Measurements from ENCODE around the gene ZSWIM1. TPM values are rescaled to one million over a fixed set of nuclear protein-coding genes. Genes with fewer than 3 reads are reported as not detected.

ZSWIM1 gene
- total and polyA plus RNA-seq, 2 of the 13 experiments (the other 11 are each of a cell fraction or from before 2014, with no cell fraction given), result 9.5 to 11.7 TPM

DNA sequence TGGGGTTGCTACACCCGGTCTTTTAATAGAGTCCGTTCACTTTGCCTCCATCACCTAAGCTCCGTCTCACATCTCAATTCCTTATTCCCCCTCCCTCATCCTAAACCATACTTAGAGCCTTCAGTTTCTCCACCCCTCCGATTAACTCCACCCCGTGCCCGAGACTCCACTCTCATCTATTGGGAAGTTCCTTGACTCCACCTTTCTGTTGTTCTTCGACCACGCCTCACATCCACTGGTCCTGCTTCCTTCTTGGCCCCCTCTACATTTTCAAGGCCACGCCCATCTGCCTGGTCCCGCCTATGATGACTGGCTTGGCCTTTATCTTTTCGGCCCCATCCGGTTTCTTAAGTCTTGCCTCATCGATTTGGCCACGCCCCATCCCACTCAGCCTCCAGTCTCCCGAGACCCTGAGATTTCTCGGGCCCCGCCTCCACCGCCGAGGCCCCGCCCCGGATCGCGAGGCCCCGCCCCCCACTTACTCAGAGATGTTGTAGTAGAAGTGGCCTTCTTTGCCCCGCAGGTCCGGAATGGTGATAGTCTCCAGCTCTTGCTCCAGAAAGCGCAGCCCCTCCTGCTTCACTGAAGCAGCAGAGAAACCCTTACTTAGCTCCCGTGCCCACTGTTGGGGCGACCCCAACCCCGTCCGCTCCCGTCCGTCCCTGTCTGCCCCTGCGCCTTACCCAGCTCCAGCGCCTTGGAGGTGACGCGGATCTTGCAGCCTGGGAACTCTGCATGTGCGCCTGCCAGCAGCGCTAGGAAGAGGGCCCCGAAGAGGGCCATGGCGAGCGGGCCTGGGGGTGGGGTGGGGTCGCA is 29.9 kb downstream of the ZSWIM1 start (continued):
- TF ChIP-seq CBX5 (CRISPR knock-in tag; IDR thresholded peaks at IDR 0.05; ENCODE audit: borderline replicate concordance) (no peak), ZSCAN25 (CRISPR knock-in tag; IDR thresholded peaks at IDR 0.05) (no peak), RNF2 (conservative IDR thresholded peaks at IDR 0.05; ENCODE audit: low read depth) (no peak), ZNF326 (CRISPR knock-in tag; IDR thresholded peaks at IDR 0.05; ENCODE audit: borderline replicate concordance) (no peak), RCOR2 (CRISPR knock-in tag; IDR thresholded peaks at IDR 0.05) (no peak), TCF7 (IDR thresholded peaks at IDR 0.05; ENCODE audit: low read depth) (no peak), ATF7-NPFF (CRISPR knock-in tag; IDR thresholded peaks at IDR 0.05; ENCODE audit: low read depth) (0 out of 2 replicates have a peak, but pooled peaks have one; percentile 31), ZC3H4 (CRISPR knock-in tag; IDR thresholded peaks at IDR 0.05; ENCODE audit: borderline replicate concordance) (no peak), REL (CRISPR knock-in tag; conservative IDR thresholded peaks at IDR 0.05) (0 out of 2 replicates have a peak, but pooled peaks have one; percentile 25), RXRA (CRISPR knock-in tag; IDR thresholded peaks at IDR 0.05) (peak; percentile 12; the same call in 1 of the 2 replicates), ZNF580 (CRISPR knock-in tag; IDR thresholded peaks at IDR 0.05; ENCODE audit: borderline replicate concordance, low read depth) (no peak), NFKBIZ (CRISPR knock-in tag; IDR thresholded peaks at IDR 0.05) (no peak; the same call in 1 of the 2 replicates), ZNF75D (CRISPR knock-in tag; IDR thresholded peaks at IDR 0.05; ENCODE audit: borderline replicate concordance) (peak; percentile 71; the same call in 1 of the 2 replicates), ZNF333 (CRISPR knock-in tag; IDR thresholded peaks at IDR 0.05; ENCODE audit: borderline replicate concordance) (no peak)
- TF ChIP-seq, protein P1, sequence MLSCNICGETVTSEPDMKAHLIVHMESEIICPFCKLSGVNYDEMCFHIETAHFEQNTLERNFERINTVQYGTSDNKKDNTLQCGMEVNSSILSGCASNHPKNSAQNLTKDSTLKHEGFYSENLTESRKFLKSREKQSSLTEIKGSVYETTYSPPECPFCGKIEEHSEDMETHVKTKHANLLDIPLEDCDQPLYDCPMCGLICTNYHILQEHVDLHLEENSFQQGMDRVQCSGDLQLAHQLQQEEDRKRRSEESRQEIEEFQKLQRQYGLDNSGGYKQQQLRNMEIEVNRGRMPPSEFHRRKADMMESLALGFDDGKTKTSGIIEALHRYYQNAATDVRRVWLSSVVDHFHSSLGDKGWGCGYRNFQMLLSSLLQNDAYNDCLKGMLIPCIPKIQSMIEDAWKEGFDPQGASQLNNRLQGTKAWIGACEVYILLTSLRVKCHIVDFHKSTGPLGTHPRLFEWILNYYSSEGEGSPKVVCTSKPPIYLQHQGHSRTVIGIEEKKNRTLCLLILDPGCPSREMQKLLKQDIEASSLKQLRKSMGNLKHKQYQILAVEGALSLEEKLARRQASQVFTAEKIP (CRISPR knock-in tag; IDR thresholded peaks at IDR 0.05; ENCODE audit: borderline replicate concordance), result no peak
